RWPE1 (cell line): ENCODE data around the gene SLC46A3.
"Not testable (repeated sequence)": the region's sequence is repeated elsewhere in the genome, so short reads cannot be mapped to it uniquely, and the experiment has no call there.

Source experiments
- CTCF ChIA-PET: fragments of 350-600 bp; sonication (Branson Sonifier 250); formaldehyde crosslinking; extraction: SDS; loops from one replicate; lab custom pipeline; 2021; lab: Yijun Ruan, JAX
- POLR2A ChIA-PET: fragments of 400-600 bp; formaldehyde crosslinking; extraction: SDS; loops from one replicate; lab custom pipeline; 2020; ENCODE audit warnings: antibody characterized with exemption; ENCODE audit not compliant: low non-redundant PET; lab: Yijun Ruan, JAX
- DNase-seq: peaks from one replicate; pipeline ENCODE4 v3.0.0; 2012; ENCODE audit warnings: low spot score
- H3K27ac ChIP-seq: fragments of 450-650 bp; 2 replicates; pipeline ENCODE4 v1.5.1; 2017
- TF ChIP-seq, protein P1 (sequence below): fragments of 450-650 bp; conservative IDR thresholded peaks from 2 replicates; pipeline ENCODE4 v1.5.1; 2017; ENCODE audit warnings: low read depth, mild to moderate bottlenecking

SLC46A3 gene

DNA sequence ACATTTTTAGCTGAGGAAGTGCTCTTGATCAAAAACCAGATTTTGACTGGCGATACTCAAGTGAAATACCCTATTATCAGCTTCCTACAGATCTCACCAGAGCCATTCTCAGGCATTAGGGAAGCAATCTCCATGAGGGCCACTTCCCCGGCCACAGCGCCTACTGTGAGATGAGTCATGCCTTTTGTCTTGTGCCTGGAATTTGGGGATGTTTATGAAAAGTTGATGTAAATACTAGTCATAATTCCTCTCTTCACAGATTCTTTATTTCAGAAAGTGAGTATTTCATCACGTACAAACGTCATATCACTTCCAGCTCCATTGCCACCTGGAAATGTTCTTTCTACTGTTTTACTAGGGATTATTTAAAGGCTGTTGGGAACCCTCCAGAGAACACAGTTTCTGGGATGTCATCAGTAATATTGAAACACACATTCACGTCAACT lies 25.3 kb upstream of the SLC46A3 start:
- H3K27ac ChIP-seq: no peak overlapping the region
- POLR2A ChIA-PET: no interaction called here
- TF ChIP-seq, protein P1, sequence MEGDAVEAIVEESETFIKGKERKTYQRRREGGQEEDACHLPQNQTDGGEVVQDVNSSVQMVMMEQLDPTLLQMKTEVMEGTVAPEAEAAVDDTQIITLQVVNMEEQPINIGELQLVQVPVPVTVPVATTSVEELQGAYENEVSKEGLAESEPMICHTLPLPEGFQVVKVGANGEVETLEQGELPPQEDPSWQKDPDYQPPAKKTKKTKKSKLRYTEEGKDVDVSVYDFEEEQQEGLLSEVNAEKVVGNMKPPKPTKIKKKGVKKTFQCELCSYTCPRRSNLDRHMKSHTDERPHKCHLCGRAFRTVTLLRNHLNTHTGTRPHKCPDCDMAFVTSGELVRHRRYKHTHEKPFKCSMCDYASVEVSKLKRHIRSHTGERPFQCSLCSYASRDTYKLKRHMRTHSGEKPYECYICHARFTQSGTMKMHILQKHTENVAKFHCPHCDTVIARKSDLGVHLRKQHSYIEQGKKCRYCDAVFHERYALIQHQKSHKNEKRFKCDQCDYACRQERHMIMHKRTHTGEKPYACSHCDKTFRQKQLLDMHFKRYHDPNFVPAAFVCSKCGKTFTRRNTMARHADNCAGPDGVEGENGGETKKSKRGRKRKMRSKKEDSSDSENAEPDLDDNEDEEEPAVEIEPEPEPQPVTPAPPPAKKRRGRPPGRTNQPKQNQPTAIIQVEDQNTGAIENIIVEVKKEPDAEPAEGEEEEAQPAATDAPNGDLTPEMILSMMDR: no peak
- CTCF ChIA-PET: no interaction called here
- DNase-seq: no peak

DNA sequence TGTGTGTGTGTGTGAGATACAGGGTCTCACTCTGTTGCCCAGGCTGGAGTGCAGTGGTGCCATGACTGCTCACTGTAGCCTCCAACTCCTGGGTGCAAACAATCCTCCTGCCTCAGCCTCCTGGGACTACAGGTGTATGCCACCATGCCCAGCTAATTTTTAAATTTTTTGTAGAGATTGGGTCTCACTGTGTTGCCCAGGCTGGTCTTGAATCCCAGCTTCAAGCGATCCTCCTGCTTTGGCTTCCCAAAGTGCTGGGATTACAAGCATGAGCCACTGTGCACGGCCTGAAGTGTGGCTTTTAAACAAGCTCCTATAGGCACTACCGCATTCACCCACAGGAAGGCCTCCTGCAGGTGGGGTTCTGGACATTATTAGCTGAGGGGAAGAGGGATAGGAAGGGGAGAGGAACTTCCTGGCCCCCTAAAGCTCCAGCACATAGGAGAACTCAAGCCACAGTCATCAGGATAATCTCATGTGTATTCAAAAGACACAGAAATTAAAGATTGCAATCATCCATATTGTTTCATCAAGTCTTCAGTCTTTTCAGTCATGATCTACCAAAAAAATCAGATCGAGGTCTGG lies 24.8 kb upstream of the SLC46A3 start:
- CTCF ChIA-PET: no interaction called here
- no peak for DNase-seq
- TF ChIP-seq, protein P1: no peak
- POLR2A ChIA-PET: no interaction called here
- no peak overlapping the region for H3K27ac ChIP-seq

DNA sequence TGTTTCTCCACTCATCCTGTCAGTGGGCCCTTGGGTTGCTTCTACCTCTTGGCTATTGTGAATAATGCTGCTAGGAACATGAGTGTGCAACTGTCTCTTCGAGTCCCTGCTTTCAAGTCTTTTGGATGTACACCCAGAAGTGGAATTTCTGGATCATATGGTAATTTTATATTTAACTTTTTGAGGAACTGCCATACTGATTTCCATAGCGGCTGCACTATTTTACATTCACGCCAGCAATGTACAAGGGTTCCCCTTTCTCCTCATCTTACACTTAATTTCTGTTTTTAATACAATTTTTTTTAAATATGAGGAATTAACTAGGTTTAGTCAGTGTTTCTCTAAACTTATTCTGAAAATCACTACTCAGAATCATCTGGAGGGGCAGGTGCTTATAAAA lies 24.2 kb upstream of the SLC46A3 start:
- DNase-seq: no peak
- ChIA-PET POLR2A (no interaction called here), CTCF (no interaction called here)
- H3K27ac ChIP-seq: no peak overlapping the region
- TF ChIP-seq, protein P1: no peak

DNA sequence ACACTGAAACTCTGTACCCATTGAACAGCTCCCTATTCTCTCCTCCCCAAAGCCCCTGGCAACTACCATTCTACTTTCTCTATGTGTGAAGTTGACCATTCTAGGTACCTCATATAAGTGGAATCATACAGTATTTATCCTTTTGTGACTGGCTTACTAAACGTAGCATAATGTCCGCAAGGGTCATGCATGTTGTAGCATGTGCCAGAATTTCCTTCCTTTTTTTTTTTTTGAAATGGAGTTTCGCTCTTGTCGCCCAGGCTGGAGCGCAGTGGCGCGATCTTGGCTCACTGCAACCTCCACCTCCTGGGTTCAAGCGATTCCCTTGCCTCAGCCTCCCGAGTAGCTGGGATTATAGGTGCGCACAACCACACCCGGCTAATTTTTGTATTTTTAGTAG lies 23.7 kb upstream of the SLC46A3 start:
- POLR2A ChIA-PET, H3K27ac ChIP-seq, CTCF ChIA-PET, DNase-seq: not testable (repeated sequence)

DNA sequence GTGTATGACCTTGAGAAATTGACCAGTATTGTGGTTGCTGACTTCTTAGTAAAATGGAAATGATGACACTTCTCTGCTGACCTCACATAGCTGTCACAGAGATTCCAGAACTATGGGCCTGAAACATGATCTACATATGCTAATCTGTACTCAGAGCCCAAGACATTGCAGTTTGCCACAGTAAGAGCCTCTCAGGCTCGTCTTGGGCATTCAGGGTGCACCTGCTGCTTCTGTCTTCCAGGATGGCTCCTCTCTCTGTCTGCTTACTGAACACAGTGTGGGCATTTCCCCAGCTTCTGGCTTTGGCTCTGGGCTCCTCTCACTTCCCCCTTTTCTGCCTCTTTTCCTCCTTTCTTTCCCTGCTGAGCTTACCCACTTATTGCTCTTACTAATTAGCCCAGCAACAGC lies 22.3 kb upstream of the SLC46A3 start:
- H3K27ac ChIP-seq: no peak overlapping the region
- ChIA-PET CTCF (no interaction called here), POLR2A (no interaction called here)
- TF ChIP-seq, protein P1: no peak
- no peak for DNase-seq

GRCh38 chr13:28739376-28739775 lies 20.6 kb upstream of the SLC46A3 start:
- TF ChIP-seq, protein P1: no peak
- no peak overlapping the region for H3K27ac ChIP-seq
- POLR2A ChIA-PET: no interaction called here
- CTCF ChIA-PET: interaction anchor here (0.5 to 0.7 kb wide), 3 partner anchors 56 to 111 kb away, joined by 3 to 4 read pairs (median 4); no protein-coding TSS in a partner anchor
- no peak for DNase-seq

GRCh38 chr13:28735481-28736029 lies 16.8 kb upstream of the SLC46A3 start:
- no peak for DNase-seq
- ChIA-PET POLR2A (no interaction called here), CTCF (no interaction called here)
- TF ChIP-seq, protein P1: no peak
- H3K27ac ChIP-seq: no peak overlapping the region
